GM23338 (cell line): ENCODE measurements around the gene C10orf105. TPM values are rescaled to one million over a fixed set of nuclear protein-coding genes. Genes with fewer than 3 reads are reported as not detected.

Source experiments
- ATAC-seq: fragments of 200-7000 bp; cut with Tn5 transposase; 3 replicates; pipeline ENCODE4 v1.9.1; 2020
- DNase-seq: peaks from one replicate; pipeline ENCODE4 v3.0.0-alpha.2; 2015; ENCODE audit warnings: low spot score
- H2AFZ ChIP-seq: fragments of 200-600 bp; sonication (generic); 2 replicates; pipeline ENCODE4 v1.8.0; 2016; ENCODE audit warnings: antibody characterized with exemption, mild to moderate bottlenecking, moderate library complexity
- H3F3A ChIP-seq: fragments of 200-600 bp; sonication (generic); replicated peaks from 2 replicates; pipeline ENCODE4 v1.8.0; 2017; ENCODE audit warnings: antibody characterized with exemption, mixed run types, low read depth
- H3K27ac ChIP-seq: fragments of 200-600 bp; sonication (generic); 2 replicates; pipeline ENCODE4 v1.6.1; 2016; ENCODE audit warnings: low read depth
- H3K27me3 ChIP-seq: fragments of 200-600 bp; sonication (generic); 2 replicates; pipeline ENCODE4 v1.8.0; 2016; ENCODE audit warnings: mild to moderate bottlenecking, mixed run types, moderate library complexity; ENCODE audit not compliant: insufficient read depth
- H3K36me3 ChIP-seq: fragments of 200-600 bp; sonication (generic); 2 replicates; pipeline ENCODE4 v1.8.0; 2016; ENCODE audit warnings: mild to moderate bottlenecking; ENCODE audit not compliant: insufficient read depth
- H3K4me1 ChIP-seq: fragments of 200-600 bp; sonication (generic); 2 replicates; pipeline ENCODE4 v1.8.0; 2016; ENCODE audit warnings: mild to moderate bottlenecking, moderate library complexity; ENCODE audit not compliant: insufficient read depth
- H3K4me2 ChIP-seq: fragments of 200-600 bp; sonication (generic); 2 replicates; pipeline ENCODE4 v1.7.1; 2017; ENCODE audit warnings: mixed run types
- H3K4me3 ChIP-seq: fragments of 200-600 bp; sonication (generic); 2 replicates; pipeline ENCODE4 v1.6.1; 2016; ENCODE audit warnings: mixed run types
- H3K79me2 ChIP-seq: fragments of 200-600 bp; sonication (generic); replicated peaks from 2 replicates; pipeline ENCODE4 v1.8.0; 2017; ENCODE audit warnings: mild to moderate bottlenecking; ENCODE audit not compliant: insufficient read depth
- H3K9me2 ChIP-seq: fragments of 200-600 bp; sonication (generic); 2 replicates; pipeline ENCODE4 v1.8.0; 2017; ENCODE audit not compliant: insufficient read depth
- H4K20me1 ChIP-seq: fragments of 200-600 bp; sonication (generic); replicated peaks from 2 replicates; pipeline ENCODE4 v1.8.0; 2017; ENCODE audit warnings: mild to moderate bottlenecking; ENCODE audit not compliant: insufficient read depth
- H3K27ac Mint-ChIP-seq: 2 replicates; pipeline ENCODE4 v1.8.0; 2020; ENCODE audit warnings: inconsistent platforms, mild to moderate bottlenecking, moderate library complexity, mixed read lengths
- H3K27me3 Mint-ChIP-seq: 3 replicates; pipeline ENCODE4 v1.8.0; 2022; ENCODE audit warnings: low read depth, mild to moderate bottlenecking, moderate library complexity, mixed read lengths, inconsistent platforms; ENCODE audit not compliant: insufficient read depth, poor library complexity
- H3K36me3 Mint-ChIP-seq: 3 replicates; pipeline ENCODE4 v1.8.0; 2021; ENCODE audit warnings: low read depth, mild to moderate bottlenecking, inconsistent platforms, moderate library complexity, mixed read lengths
- H3K4me1 Mint-ChIP-seq: 3 replicates; pipeline ENCODE4 v1.8.0; 2020; ENCODE audit warnings: mild to moderate bottlenecking, inconsistent platforms, mixed read lengths
- H3K4me3 Mint-ChIP-seq: 3 replicates; pipeline ENCODE4 v1.8.0; 2021; ENCODE audit warnings: moderate library complexity, mild to moderate bottlenecking, inconsistent platforms, mixed read lengths
- H3K9me3 Mint-ChIP-seq: 3 replicates; pipeline ENCODE4 v1.8.0; 2020; ENCODE audit warnings: moderate library complexity, mild to moderate bottlenecking, inconsistent platforms, mixed read lengths
- EZH2 ChIP-seq: fragments of 200-600 bp; sonication (generic); IDR thresholded peaks from one replicate; pipeline ENCODE4 v1.8.0; 2017; ENCODE audit warnings: antibody characterized with exemption, mild to moderate bottlenecking, low read depth; ENCODE audit not compliant: unreplicated experiment
- JUNB ChIP-seq: IDR thresholded peaks from one replicate; pipeline ENCODE4 v1.6.1; 2016; ENCODE audit warnings: antibody characterized with exemption; ENCODE audit not compliant: unreplicated experiment
- ZNF462 ChIP-seq: fragments of 250-450 bp; sonication (Bioruptor Pico); IDR thresholded peaks from 2 replicates; pipeline ENCODE4 v1.5.0; 2020; ENCODE audit warnings: mild to moderate bottlenecking, moderate library complexity
- long read RNA-seq: library from polyadenylated mRNA; unstranded; transcript quantifications from one replicate; pipeline ENCODE4 v2.0.0, GENCODE V29; 2020; ENCODE audit not compliant: unreplicated experiment
- polyA plus RNA-seq: library from polyadenylated mRNA; unstranded; fragments of >200 nt; fragmentation: Nextera tagmentation; extraction: Ambion mirVana; gene quantifications from 2 replicates; pipeline ENCODE4 v1.2.1, GENCODE V29; 2016
- total RNA-seq: library from RNA; depleted of rRNA; stranded (reverse); fragments of >200 nt; shearing (Covaris generic); gene quantifications from 2 replicates; pipeline ENCODE4 v1.2.3, GENCODE V29; 2014; rRNA removed
- TF ChIP-seq, protein P1 (sequence below): IDR thresholded peaks from one replicate; pipeline ENCODE4 v1.6.1; 2018; ENCODE audit warnings: antibody characterized with exemption; ENCODE audit not compliant: unreplicated experiment

The C10orf105 gene
- total RNA-seq: 0.17 and 0.19 TPM in 2 replicates
- 0.15 and 0.19 TPM in 2 replicates for polyA plus RNA-seq
- long read RNA-seq: 0 reads

DNA sequence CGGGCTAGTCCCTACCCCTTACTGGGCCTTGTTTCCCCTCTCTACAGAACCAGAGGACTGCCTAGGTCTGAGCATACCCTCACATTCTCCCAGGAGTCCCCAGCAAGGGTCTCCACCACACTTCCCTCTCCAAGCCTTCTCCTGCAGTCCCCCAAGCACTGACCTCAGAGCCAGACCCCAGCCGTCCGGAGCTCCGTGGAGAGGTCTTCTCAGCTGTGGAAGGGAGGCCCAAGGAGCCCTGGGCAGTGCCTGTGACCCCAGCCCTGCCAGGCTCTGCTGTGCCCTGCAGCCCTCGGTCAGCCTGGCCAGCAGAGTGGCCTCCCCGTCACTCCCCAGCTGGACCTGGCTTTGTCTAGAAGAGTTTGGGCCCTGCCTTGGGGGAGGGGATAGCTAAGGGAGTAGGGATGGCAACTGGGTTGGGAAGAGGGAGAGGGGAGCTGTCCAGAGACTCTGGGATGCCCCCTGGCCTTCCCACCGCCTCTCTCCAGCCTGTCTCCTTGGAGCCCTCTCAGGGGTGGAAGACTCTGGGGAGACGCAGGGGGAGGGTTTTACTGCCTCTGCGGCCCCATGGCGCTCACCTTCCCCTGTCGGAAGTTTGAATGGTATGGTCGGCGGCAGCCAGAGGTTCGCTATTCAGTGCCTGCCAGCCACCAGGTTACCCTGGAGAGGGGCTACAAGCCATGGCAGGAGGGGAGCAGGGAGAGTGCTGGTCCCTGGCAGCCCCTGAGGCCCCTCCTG is at the start of gene C10orf105:
TSS of gene C10orf105 (minus strand) at position 315 of the 738 bp plus-strand sequence. CDS start 3,441 bp downstream, outside the sequence.
- Mint-ChIP-seq H3K4me3 (no peak within 1 kb of the TSS; the same call in 2 of the 3 replicates), H3K36me3 (no peaks in the 10 kb centered on the region), H3K4me1 (peaks cover 5% of the 10 kb centered on the region; the same call in 2 of the 3 replicates), H3K27ac (no peak within 1 kb of the TSS), H3K27me3 (peaks cover 23% of the 10 kb centered on the region), H3K9me3 (no peaks in the 10 kb centered on the region)
- Histone ChIP-seq H3F3A (no peaks in the 10 kb centered on the region), H3K9me2 (no peaks in the 10 kb centered on the region), H3K36me3 (no peaks in the 10 kb centered on the region), H4K20me1 (no peaks in the 10 kb centered on the region), H3K27ac (no peak within 1 kb of the TSS), H3K27me3 (no peaks in the 10 kb centered on the region), H3K79me2 (no peaks in the 10 kb centered on the region), H3K4me3 (no peak within 1 kb of the TSS), H3K4me2 (peak within 1 kb of the TSS; percentile 43; the same call in 1 of the 2 replicates), H3K4me1 (no peaks in the 10 kb centered on the region), H2AFZ (peak within 1 kb of the TSS; percentile 85)
- TF ChIP-seq JUNB: no peak
- TF ChIP-seq, protein P1, sequence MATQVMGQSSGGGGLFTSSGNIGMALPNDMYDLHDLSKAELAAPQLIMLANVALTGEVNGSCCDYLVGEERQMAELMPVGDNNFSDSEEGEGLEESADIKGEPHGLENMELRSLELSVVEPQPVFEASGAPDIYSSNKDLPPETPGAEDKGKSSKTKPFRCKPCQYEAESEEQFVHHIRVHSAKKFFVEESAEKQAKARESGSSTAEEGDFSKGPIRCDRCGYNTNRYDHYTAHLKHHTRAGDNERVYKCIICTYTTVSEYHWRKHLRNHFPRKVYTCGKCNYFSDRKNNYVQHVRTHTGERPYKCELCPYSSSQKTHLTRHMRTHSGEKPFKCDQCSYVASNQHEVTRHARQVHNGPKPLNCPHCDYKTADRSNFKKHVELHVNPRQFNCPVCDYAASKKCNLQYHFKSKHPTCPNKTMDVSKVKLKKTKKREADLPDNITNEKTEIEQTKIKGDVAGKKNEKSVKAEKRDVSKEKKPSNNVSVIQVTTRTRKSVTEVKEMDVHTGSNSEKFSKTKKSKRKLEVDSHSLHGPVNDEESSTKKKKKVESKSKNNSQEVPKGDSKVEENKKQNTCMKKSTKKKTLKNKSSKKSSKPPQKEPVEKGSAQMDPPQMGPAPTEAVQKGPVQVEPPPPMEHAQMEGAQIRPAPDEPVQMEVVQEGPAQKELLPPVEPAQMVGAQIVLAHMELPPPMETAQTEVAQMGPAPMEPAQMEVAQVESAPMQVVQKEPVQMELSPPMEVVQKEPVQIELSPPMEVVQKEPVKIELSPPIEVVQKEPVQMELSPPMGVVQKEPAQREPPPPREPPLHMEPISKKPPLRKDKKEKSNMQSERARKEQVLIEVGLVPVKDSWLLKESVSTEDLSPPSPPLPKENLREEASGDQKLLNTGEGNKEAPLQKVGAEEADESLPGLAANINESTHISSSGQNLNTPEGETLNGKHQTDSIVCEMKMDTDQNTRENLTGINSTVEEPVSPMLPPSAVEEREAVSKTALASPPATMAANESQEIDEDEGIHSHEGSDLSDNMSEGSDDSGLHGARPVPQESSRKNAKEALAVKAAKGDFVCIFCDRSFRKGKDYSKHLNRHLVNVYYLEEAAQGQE: peak; percentile 29
- peak; percentile 89 for ATAC-seq
- DNase-seq: peak; percentile 66

DNA sequence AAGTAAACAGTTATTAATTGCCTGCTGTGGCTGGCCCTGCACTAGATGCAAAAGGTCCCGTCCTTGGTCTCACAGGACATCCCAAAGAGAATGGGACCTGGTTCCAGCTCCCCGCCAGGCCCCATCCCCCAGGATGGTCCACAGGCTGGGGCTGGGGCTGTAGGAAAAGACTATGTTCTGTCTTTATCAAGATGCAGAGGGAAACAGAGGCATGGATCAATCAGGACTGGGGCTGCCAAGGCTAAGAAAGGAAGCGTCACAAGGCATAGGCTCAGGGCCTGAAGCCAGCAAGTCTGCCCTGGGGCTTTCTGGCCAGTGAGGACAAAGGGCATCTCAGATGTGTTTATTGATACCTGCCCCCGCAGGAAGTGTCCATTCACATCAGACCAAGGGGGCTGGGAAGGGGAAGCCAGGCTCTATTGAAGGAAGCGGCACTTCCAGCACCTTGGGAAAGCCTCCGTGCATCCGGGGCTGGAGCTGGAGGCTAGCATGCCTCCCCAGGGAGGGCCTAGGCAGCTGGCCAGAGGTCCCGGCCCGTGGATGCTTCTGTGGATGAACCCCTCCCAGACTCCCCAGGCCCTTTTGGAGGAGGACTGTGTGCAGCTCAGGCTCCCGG is 48.0 kb upstream of the C10orf105 start:
- H3K27ac ChIP-seq: no peak overlapping the region
- Mint-ChIP-seq H3K9me3 (no peaks in the 10 kb centered on the region; the same call in 2 of the 3 replicates), H3K36me3 (no peaks in the 10 kb centered on the region), H3K27ac (no peak overlapping the region), H3K27me3 (peaks cover 6% of the 10 kb centered on the region), H3K4me3 (no peak overlapping the region), H3K4me1 (peaks cover 3% of the 10 kb centered on the region; the same call in 2 of the 3 replicates)
- H2AFZ ChIP-seq: no peak overlapping the region
- H3K4me3 ChIP-seq: no peak overlapping the region
- H3F3A ChIP-seq: no peaks in the 10 kb centered on the region
- no peaks in the 10 kb centered on the region for H3K79me2 ChIP-seq
- DNase-seq (no peak), ATAC-seq (no peak)
- H4K20me1 ChIP-seq: no peaks in the 10 kb centered on the region
- no peak overlapping the region for H3K4me2 ChIP-seq
- no peaks in the 10 kb centered on the region for H3K36me3 ChIP-seq
- H3K27me3 ChIP-seq: peaks cover 5% of the 10 kb centered on the region; the same call in 1 of the 2 replicates
- no peaks in the 10 kb centered on the region for H3K9me2 ChIP-seq
- no peaks in the 10 kb centered on the region for H3K4me1 ChIP-seq
- TF ChIP-seq, protein P1: no peak
- TF ChIP-seq EZH2 (no peak), JUNB (no peak), ZNF462 (no peak)
